CD14-positive monocyte (primary cell): Measurements from ENCODE around the gene ENTPD7. TPM values are rescaled to one million over a fixed set of nuclear protein-coding genes. Genes with fewer than 3 reads are reported as not detected.

Experiments used
- DNase-seq, 3 donors: peaks; one replicate each; pipeline ENCODE4 v3.0.0-alpha.2; 2011 to 2022
- H2AFZ ChIP-seq: 2 replicates; pipeline ENCODE4 v1.6.0; 2012; ENCODE audit warnings: mild to moderate bottlenecking, low read depth, low read length, inconsistent platforms; ENCODE audit not compliant: insufficient read depth, poor library complexity, severe bottlenecking
- H3K27ac ChIP-seq, 2 donors: 1 replicate in 1 of 2; 2 replicates in 1 of 2; pipeline ENCODE4 v1.5.1; 2012 to 2013; ENCODE audit warnings: low read length in 2 of 2, control low read depth in 1 of 2, inconsistent platforms in 1 of 2, low read depth in 1 of 2, mild to moderate bottlenecking in 1 of 2
- H3K27me3 ChIP-seq, 2 donors: one replicate each; pipeline versions ENCODE4 v1.6.0 to v1.6.1; 2011 to 2013; ENCODE audit warnings: low read length in 2 of 2; ENCODE audit not compliant: control insufficient read depth in 2 of 2, insufficient read depth in 2 of 2
- H3K36me3 ChIP-seq, 2 donors: replicated peaks in 1 of 2; 1 replicate in 1 of 2; 2 replicates in 1 of 2; pipeline versions ENCODE4 v1.5.1 to v1.6.1; 2012 to 2013; ENCODE audit warnings: low read length in 2 of 2, control low read depth in 1 of 2, inconsistent platforms in 1 of 2, mild to moderate bottlenecking in 1 of 2; ENCODE audit not compliant: insufficient read depth in 2 of 2, control insufficient read depth in 1 of 2
- H3K4me1 ChIP-seq, 2 donors: 1 replicate in 1 of 2; 2 replicates in 1 of 2; pipeline versions ENCODE4 v1.5.1 to v1.6.1; 2012 to 2013; ENCODE audit warnings: low read length in 2 of 2, control low read depth in 1 of 2, inconsistent platforms in 1 of 2, mild to moderate bottlenecking in 1 of 2, moderate library complexity in 1 of 2; ENCODE audit not compliant: insufficient read depth in 2 of 2, control insufficient read depth in 1 of 2
- H3K4me2 ChIP-seq: replicated peaks from 2 replicates; pipeline ENCODE3; 2012; ENCODE audit warnings: low read length, moderate library complexity, mild to moderate bottlenecking; ENCODE audit not compliant: poor library complexity, severe bottlenecking; ENCODE audit errors: extremely low read depth
- H3K4me3 ChIP-seq, 3 experiments: fragments of 200-600 bp in 1 of 3; sonication (generic) in 1 of 3; replicated peaks in 1 of 3; 1 replicate in 2 of 3; 2 replicates in 1 of 3; pipeline ENCODE4 v1.5.1; 2011 to 2013; ENCODE audit warnings: low read length in 3 of 3, mild to moderate bottlenecking in 3 of 3, control low read depth in 2 of 3, low read depth in 2 of 3, inconsistent platforms in 1 of 3, moderate library complexity in 1 of 3
- H3K79me2 ChIP-seq: 2 replicates; pipeline ENCODE4 v1.6.0; 2012; ENCODE audit warnings: mild to moderate bottlenecking, control low read depth, inconsistent platforms, low read length, moderate library complexity; ENCODE audit not compliant: insufficient read depth
- H3K9ac ChIP-seq: 2 replicates; pipeline ENCODE4 v1.6.0; 2017; ENCODE audit warnings: low read length, mild to moderate bottlenecking; ENCODE audit not compliant: insufficient read depth, poor library complexity, severe bottlenecking
- H3K9me3 ChIP-seq, 2 donors: replicated peaks in 1 of 2; 1 replicate in 1 of 2; 2 replicates in 1 of 2; pipeline versions ENCODE4 v1.5.1 to v1.6.1; 2012 to 2013; ENCODE audit warnings: low read length in 2 of 2, control low read depth in 1 of 2; ENCODE audit not compliant: control insufficient read depth in 1 of 2, insufficient read depth in 1 of 2
- H4K20me1 ChIP-seq: 2 replicates; pipeline ENCODE4 v1.6.0; 2012; ENCODE audit warnings: mild to moderate bottlenecking, low read length, control low read depth, moderate library complexity; ENCODE audit not compliant: insufficient read depth
- H3K27ac Mint-ChIP-seq, 7 donors: one replicate each; pipeline ENCODE4 v1.8.0; 2020; ENCODE audit warnings: mild to moderate bottlenecking in 7 of 7, mixed read lengths in 7 of 7, moderate library complexity in 6 of 7, inconsistent platforms in 2 of 7
- H3K27me3 Mint-ChIP-seq, 3 donors: one replicate each; pipeline ENCODE4 v1.8.0; 2021 to 2022; ENCODE audit warnings: low read depth in 3 of 3, mild to moderate bottlenecking in 3 of 3, mixed read lengths in 3 of 3, moderate library complexity in 3 of 3, inconsistent platforms in 1 of 3
- H3K36me3 Mint-ChIP-seq, 2 donors: one replicate each; pipeline ENCODE4 v1.8.0; 2020; ENCODE audit warnings: mixed read lengths in 2 of 2, inconsistent platforms in 1 of 2, mild to moderate bottlenecking in 1 of 2
- H3K4me1 Mint-ChIP-seq: one replicate; pipeline ENCODE4 v1.8.0; 2020; ENCODE audit warnings: mild to moderate bottlenecking, mixed read lengths
- H3K4me3 Mint-ChIP-seq, 2 donors: one replicate each; pipeline ENCODE4 v1.8.0; 2020; ENCODE audit warnings: mild to moderate bottlenecking in 2 of 2, mixed read lengths in 2 of 2, moderate library complexity in 1 of 2
- H3K9me3 Mint-ChIP-seq, 7 donors: one replicate each; pipeline ENCODE4 v1.8.0; 2020 to 2022; ENCODE audit warnings: mixed read lengths in 7 of 7, mild to moderate bottlenecking in 6 of 7, moderate library complexity in 6 of 7, inconsistent platforms in 2 of 7
- CTCF ChIP-seq: fragments of 200-600 bp; IDR thresholded peaks from one replicate; pipeline ENCODE4 v1.8.0; 2022; ENCODE audit warnings: antibody characterized with exemption, mild to moderate bottlenecking
- WGBS: methylation state at CpG from one replicate; pipeline ENCODE4 v1.1.5; 2013; ENCODE audit warnings: missing lambda C conversion rate; ENCODE audit not compliant: insufficient coverage; 5-methylcytosine and 5-hydroxymethylcytosine counted together
- intact Hi-C, 2 donors: fragments of 100-400 bp; cut with micrococcal nuclease; formaldehyde crosslinking; loops; one replicate each; pipeline versions ENCODE4 v1.15.0 to v1.15.1; 2023
- polyA plus RNA-seq, 3 donors: library from polyadenylated mRNA; depleted of rRNA in 1 of 3; unstranded in 2 of 3; stranded (reverse) in 1 of 3; fragments of 300-500 nt in 2 of 3; fragments of >200 nt in 1 of 3; fragmentation: Illumina TruSeq in 2 of 3; gene quantifications; 1 replicate in 2 of 3; 2 replicates in 1 of 3; pipeline ENCODE4 v1.2.3, GENCODE V29; 2012 to 2021

ENTPD7 gene
- polyA plus RNA-seq, 3 donors, result 1.2 to 2.9 (median 2.2) TPM

- peaks cover 19% of the 10 kb centered on the region for H3K4me1 Mint-ChIP-seq
- Histone ChIP-seq H3K4me2 (no peak overlapping the region), H3K9ac (no peak overlapping the region), H3K36me3 (peaks cover 29 to 71% of the 10 kb centered on the region in 2 donors), H3K27me3 (no peaks in the 10 kb centered on the region), H3K4me1 (peaks cover 0 to under 1% of the 10 kb centered on the region in 2 donors), H3K27ac (no peak overlapping the region), H3K9me3 (no peaks in the 10 kb centered on the region), H3K4me3 (no peak overlapping the region), H2AFZ (no peak overlapping the region), H4K20me1 (peaks cover 49% of the 10 kb centered on the region), H3K79me2 (peaks cover 21% of the 10 kb centered on the region)
- peaks cover 0 to 7% (median 0%) of the 10 kb centered on the region in 3 donors for H3K27me3 Mint-ChIP-seq
- peak overlapping the region in 1 of 7 donors; percentile 31 for H3K27ac Mint-ChIP-seq
- intact Hi-C loops, result loop anchor here (5.0 to 10.0 kb wide), 3 partner anchors 174 to 219 kb away; no protein-coding TSS in a partner anchor
- H3K9me3 Mint-ChIP-seq, result no peaks in the 10 kb centered on the region
- 0% methylated on average over 1 of the region's 4 CpGs for WGBS
- TF ChIP-seq CTCF, result no peak
- H3K4me3 Mint-ChIP-seq, result no peak overlapping the region
- DNase-seq, result no peak
- H3K36me3 Mint-ChIP-seq, result peaks cover 62 to 72% of the 10 kb centered on the region in 2 donors
Observed at GRCh38 chr10:99611326-99611725, 48.0 kb upstream of the ENTPD7 start.

GRCh38 chr10:99612167-99612831, 47.0 kb upstream of the ENTPD7 start:
- Histone ChIP-seq H3K9ac (no peak overlapping the region), H2AFZ (no peak overlapping the region)
- peaks cover 23% of the 10 kb centered on the region for H3K4me1 Mint-ChIP-seq

More at GRCh38 chr10:99612167-99612831, 47.0 kb upstream of the ENTPD7 start:
- H3K4me3 Mint-ChIP-seq, result no peak overlapping the region
- Histone ChIP-seq H3K27me3 (no peaks in the 10 kb centered on the region), H3K4me1 (peaks cover 5 to 10% of the 10 kb centered on the region in 2 donors), H3K36me3 (peaks cover 29 to 80% of the 10 kb centered on the region in 2 donors), H4K20me1 (peaks cover 58% of the 10 kb centered on the region), H3K4me3 (no peak overlapping the region), H3K79me2 (peaks cover 31% of the 10 kb centered on the region), H3K9me3 (no peaks in the 10 kb centered on the region), H3K27ac (no peak overlapping the region), H3K4me2 (no peak overlapping the region)
- H3K27me3 Mint-ChIP-seq, result peaks cover 0 to 4% (median 0%) of the 10 kb centered on the region in 3 donors
- no peaks in the 10 kb centered on the region for H3K9me3 Mint-ChIP-seq
- intact Hi-C loops, result loop anchor here (2.0 to 10.0 kb wide), 4 partner anchors 51 to 220 kb away; no protein-coding TSS in a partner anchor
- peaks cover 62 to 72% of the 10 kb centered on the region in 2 donors for H3K36me3 Mint-ChIP-seq
- DNase-seq, result peak; percentile 33 to 60 (median 59)
- H3K27ac Mint-ChIP-seq, result peak overlapping the region in 3 of 7 donors; percentile 44 to 55 (median 51)
- TF ChIP-seq CTCF, result peak; percentile 92
- 50% methylated on average over 4 of the region's 7 CpGs for WGBS
